KG1 (cell line): Measurements from ENCODE around the gene NT5DC3.
A peak's percentile ranks its signal among the peaks of the same experiment; 100 is the strongest.
"Not testable (repeated sequence)": the region's sequence is repeated elsewhere in the genome, so short reads cannot be mapped to it uniquely, and the experiment has no call there.

Experiments
- DNase-seq: peaks from one replicate; lab custom pipeline; 2025; lab: John Stamatoyannopoulos, UW

The NT5DC3 gene

GRCh38 chr12:103809639-103810038, 31.4 kb downstream of the NT5DC3 start:
- DNase-seq: not testable (repeated sequence)

- no peak for DNase-seq
Measured at GRCh38 chr12:103809154-103809553, 31.9 kb downstream of the NT5DC3 start.

- no peak for DNase-seq
Measured at GRCh38 chr12:103808239-103808880, 32.7 kb downstream of the NT5DC3 start.

GRCh38 chr12:103807561-103808238, 33.3 kb downstream of the NT5DC3 start:
- DNase-seq: no peak

- no peak for DNase-seq
Measured at GRCh38 chr12:103806803-103807202, 34.2 kb downstream of the NT5DC3 start.

- DNase-seq: no peak
Measured at GRCh38 chr12:103805655-103806360, 35.2 kb downstream of the NT5DC3 start.

- DNase-seq: no peak
Measured at GRCh38 chr12:103803847-103804246, 37.2 kb downstream of the NT5DC3 start.

- DNase-seq: no peak
Measured at GRCh38 chr12:103802586-103802886, 38.5 kb downstream of the NT5DC3 start.

- no peak for DNase-seq
Measured at GRCh38 chr12:103801709-103802585, 39.1 kb downstream of the NT5DC3 start.

GRCh38 chr12:103799857-103800771, 40.9 kb downstream of the NT5DC3 start:
- DNase-seq: no peak

GRCh38 chr12:103799504-103799856, 41.6 kb downstream of the NT5DC3 start:
- peak; percentile 25 for DNase-seq

- no peak for DNase-seq
Measured at GRCh38 chr12:103798586-103798985, 42.4 kb downstream of the NT5DC3 start.

GRCh38 chr12:103794309-103795213, 46.5 kb downstream of the NT5DC3 start:
- DNase-seq: no peak

GRCh38 chr12:103793512-103794045, 47.5 kb downstream of the NT5DC3 start:
- DNase-seq: no peak

GRCh38 chr12:103793046-103793445, 48.0 kb downstream of the NT5DC3 start:
- DNase-seq: no peak

GRCh38 chr12:103791350-103791920, 49.6 kb downstream of the NT5DC3 start:
- DNase-seq: no peak

- DNase-seq: no peak
Measured at GRCh38 chr12:103786201-103786600, 54.8 kb downstream of the NT5DC3 start.

- no peak for DNase-seq
Measured at GRCh38 chr12:103785243-103786031, 55.6 kb downstream of the NT5DC3 start.
